Heart left ventricle (tissue), 13 donors: ENCODE measurements around the gene PDE9A.

Experiments
- CTCF ChIP-seq, 12 donors: fragments of 200-600 bp; sonication (generic) in 4 of 12; IDR thresholded peaks; one replicate each; pipeline versions ENCODE4 v1.5.0 to v1.8.0; 2018 to 2022; ENCODE audit warnings: antibody characterized with exemption in 12 of 12, mild to moderate bottlenecking in 5 of 12
- POLR2A ChIP-seq, 2 donors: fragments of 450-650 bp; IDR thresholded peaks; one replicate each; pipeline ENCODE4 v1.6.1; 2017; ENCODE audit warnings: antibody characterized with exemption in 2 of 2, mild to moderate bottlenecking in 2 of 2, moderate library complexity in 2 of 2
- donor health status: ischemic (EF 13 %, LVEDD 7.1; RV severe dilation, severe dysfunction).
- donor health status: DM: no; HTN: yes; CAD: no.
- donor health status: DM: no; HTN: no; CAD: no.
- donor health status: ischemic (EF 25% LVEDD 6.9; RV normal size, moderate dysfunction).
- donor health status: ischemic (EF 25% LVEDD 5.7; RV mildly dilated, moderate dysfunction).
- donor health status: ischemic (EF 35%, LVEDD 5.7; RV mildly dilated, moderate dysfunction).
- donor health status: nonischemic (EF 11% LVEDD 7.7; RV severe dilation, severe dysfunction).
- donor health status: DM: yes; HTN: yes; CAD: no.
- donor health status: PGD.
- donor health status: ischemic (EF 29% LVEDD 5.4; RV normal size, mild dysfunction).
- donor health status: nonischemic (EF 23%, LVEDD 6.1; RV moderate dilation, normal function).

- no peak for TF ChIP-seq CTCF (IDR thresholded peaks at IDR 0.05)
- TF ChIP-seq POLR2A (IDR thresholded peaks at IDR 0.05): no peak
Measured at GRCh38 chr21:42745511-42746239, 92.3 kb downstream of the PDE9A start.
